SJCRH30 (cell line): ENCODE measurements around the gene ZNF467. TPM values are rescaled to one million over a fixed set of nuclear protein-coding genes. Genes with fewer than 3 reads are reported as not detected.

Source experiments
- DNase-seq, 2 experiments: peaks; one replicate each; pipeline ENCODE4 v3.0.0-alpha.2; 2015 to 2020
- H3K27ac ChIP-seq: fragments of 250-450 bp; sonication (Bioruptor Pico); 2 replicates; pipeline ENCODE4 v1.5.1; 2020; ENCODE audit warnings: mild to moderate bottlenecking, moderate library complexity
- H3K27me3 ChIP-seq: fragments of 250-450 bp; sonication (Bioruptor Pico); 2 replicates; pipeline ENCODE4 v1.5.1; 2020; ENCODE audit warnings: mild to moderate bottlenecking, moderate library complexity
- H3K36me3 ChIP-seq: fragments of 250-450 bp; sonication (Bioruptor Pico); 2 replicates; pipeline ENCODE4 v1.5.1; 2020; ENCODE audit warnings: mild to moderate bottlenecking, moderate library complexity
- H3K4me1 ChIP-seq: fragments of 250-450 bp; sonication (Bioruptor Pico); 2 replicates; pipeline ENCODE4 v1.5.1; 2020; ENCODE audit warnings: mild to moderate bottlenecking, moderate library complexity
- H3K4me3 ChIP-seq: fragments of 250-450 bp; sonication (Bioruptor Pico); 2 replicates; pipeline ENCODE4 v1.5.1; 2020; ENCODE audit warnings: mild to moderate bottlenecking, moderate library complexity
- H3K9me3 ChIP-seq: fragments of 250-450 bp; sonication (Bioruptor Pico); replicated peaks from 2 replicates; pipeline ENCODE4 v1.5.1; 2020; ENCODE audit warnings: mild to moderate bottlenecking, moderate library complexity
- total RNA-seq: library from RNA; depleted of rRNA; stranded (reverse); fragments of >200 nt; shearing (Covaris generic); gene quantifications from 2 replicates; pipeline ENCODE4 v1.2.3, GENCODE V29; 2014

Gene ZNF467
- total RNA-seq, 1 experiment from 2014 or later = not detected

- Histone ChIP-seq H3K36me3 (no peaks in the 10 kb centered on the region), H3K27ac (no peak overlapping the region), H3K27me3 (peaks cover 37% of the 10 kb centered on the region), H3K4me1 (no peaks in the 10 kb centered on the region), H3K4me3 (no peak overlapping the region), H3K9me3 (no peaks in the 10 kb centered on the region)
- DNase-seq = peak in 1 of 2 experiments; percentile 25
These were observed 1.1 kb upstream of the ZNF467 start for GRCh38 chr7:149774237-149775175.

GRCh38 chr7:149772956-149773434, 393 bp downstream of the ZNF467 start:
- H3K4me1 ChIP-seq = no peaks in the 10 kb centered on the region
- peaks cover 32% of the 10 kb centered on the region for H3K27me3 ChIP-seq
- no peaks in the 10 kb centered on the region for H3K9me3 ChIP-seq
- no peak overlapping the region for H3K27ac ChIP-seq
- H3K36me3 ChIP-seq = no peaks in the 10 kb centered on the region
- H3K4me3 ChIP-seq = no peak overlapping the region
- DNase-seq = no peak

GRCh38 chr7:149772241-149772955, 990 bp downstream of the ZNF467 start:
- H3K27ac ChIP-seq = no peak overlapping the region
- H3K9me3 ChIP-seq = no peaks in the 10 kb centered on the region
- DNase-seq = no peak
- peaks cover 32% of the 10 kb centered on the region for H3K27me3 ChIP-seq
- H3K4me1 ChIP-seq = no peaks in the 10 kb centered on the region
- H3K36me3 ChIP-seq = no peaks in the 10 kb centered on the region
- peak overlapping the region; percentile 47 for H3K4me3 ChIP-seq

- DNase-seq = peak; percentile 90 to 93
- Histone ChIP-seq H3K27ac (no peak overlapping the region), H3K4me1 (no peaks in the 10 kb centered on the region)
These were observed 1.6 kb downstream of the ZNF467 start for GRCh38 chr7:149771720-149772240.

GRCh38 chr7:149770728-149771636, 2.4 kb downstream of the ZNF467 start:
- Histone ChIP-seq H3K27me3 (peaks cover 33% of the 10 kb centered on the region), H3K4me1 (no peaks in the 10 kb centered on the region), H3K27ac (no peak overlapping the region), H3K9me3 (no peaks in the 10 kb centered on the region), H3K36me3 (no peaks in the 10 kb centered on the region), H3K4me3 (peak overlapping the region; percentile 61)
- peak; percentile 68 to 76 for DNase-seq

More at GRCh38 chr7:149771720-149772240, 1.6 kb downstream of the ZNF467 start:
- Histone ChIP-seq H3K9me3 (no peaks in the 10 kb centered on the region), H3K27me3 (peaks cover 28% of the 10 kb centered on the region), H3K4me3 (peak overlapping the region; percentile 61), H3K36me3 (no peaks in the 10 kb centered on the region)

- H3K4me1 ChIP-seq = no peaks in the 10 kb centered on the region
These were observed 3.5 kb downstream of the ZNF467 start for GRCh38 chr7:149769915-149770314.

GRCh38 chr7:149768931-149769330, 4.5 kb downstream of the ZNF467 start:
- DNase-seq = no peak
- H3K4me3 ChIP-seq = no peak overlapping the region
- H3K36me3 ChIP-seq = no peaks in the 10 kb centered on the region
- no peaks in the 10 kb centered on the region for H3K9me3 ChIP-seq
- H3K27me3 ChIP-seq = peaks cover 15% of the 10 kb centered on the region; the same call in 1 of the 2 replicates
- H3K27ac ChIP-seq = no peak overlapping the region
- no peaks in the 10 kb centered on the region for H3K4me1 ChIP-seq

More at GRCh38 chr7:149769915-149770314, 3.5 kb downstream of the ZNF467 start:
- Histone ChIP-seq H3K27me3 (peaks cover 24% of the 10 kb centered on the region), H3K27ac (no peak overlapping the region), H3K9me3 (no peaks in the 10 kb centered on the region), H3K4me3 (no peak overlapping the region), H3K36me3 (no peaks in the 10 kb centered on the region)
- no peak for DNase-seq

GRCh38 chr7:149767068-149767467, 6.3 kb downstream of the ZNF467 start:
- no peaks in the 10 kb centered on the region for H3K9me3 ChIP-seq
- peaks cover 11% of the 10 kb centered on the region; the same call in 1 of the 2 replicates for H3K27me3 ChIP-seq
- H3K36me3 ChIP-seq = no peaks in the 10 kb centered on the region
- DNase-seq = no peak
- no peak overlapping the region for H3K4me3 ChIP-seq
- H3K27ac ChIP-seq = no peak overlapping the region
- H3K4me1 ChIP-seq = no peaks in the 10 kb centered on the region

GRCh38 chr7:149766135-149766675, 7.2 kb downstream of the ZNF467 start:
- H3K27ac ChIP-seq = no peak overlapping the region
- no peaks in the 10 kb centered on the region for H3K4me1 ChIP-seq
- no peak overlapping the region for H3K4me3 ChIP-seq
- peaks cover 12% of the 10 kb centered on the region; the same call in 1 of the 2 replicates for H3K27me3 ChIP-seq
- no peaks in the 10 kb centered on the region for H3K9me3 ChIP-seq
- DNase-seq = no peak
- no peaks in the 10 kb centered on the region for H3K36me3 ChIP-seq

- H3K27me3 ChIP-seq = peaks cover 15% of the 10 kb centered on the region; the same call in 1 of the 2 replicates
- no peak overlapping the region for H3K27ac ChIP-seq
- DNase-seq = no peak
These were observed 7.8 kb downstream of the ZNF467 start for GRCh38 chr7:149765399-149766121.

GRCh38 chr7:149764481-149765398, 8.6 kb downstream of the ZNF467 start:
- H3K4me1 ChIP-seq = no peaks in the 10 kb centered on the region
- no peak for DNase-seq
- H3K36me3 ChIP-seq = no peaks in the 10 kb centered on the region
- peaks cover 18% of the 10 kb centered on the region; the same call in 1 of the 2 replicates for H3K27me3 ChIP-seq
- no peaks in the 10 kb centered on the region for H3K9me3 ChIP-seq
- no peak overlapping the region for H3K4me3 ChIP-seq
- no peak overlapping the region for H3K27ac ChIP-seq

More at GRCh38 chr7:149765399-149766121, 7.8 kb downstream of the ZNF467 start:
- Histone ChIP-seq H3K36me3 (no peaks in the 10 kb centered on the region), H3K4me1 (no peaks in the 10 kb centered on the region), H3K9me3 (no peaks in the 10 kb centered on the region), H3K4me3 (no peak overlapping the region)

- Histone ChIP-seq H3K4me3 (no peak overlapping the region), H3K4me1 (no peaks in the 10 kb centered on the region), H3K27me3 (peaks cover 18% of the 10 kb centered on the region; the same call in 1 of the 2 replicates), H3K9me3 (no peaks in the 10 kb centered on the region), H3K27ac (no peak overlapping the region), H3K36me3 (no peaks in the 10 kb centered on the region)
- no peak for DNase-seq
These were observed 9.7 kb downstream of the ZNF467 start for GRCh38 chr7:149763563-149764240.
